MCF 10A (cell line): Measurements from ENCODE around the gene SGIP1. TPM values are rescaled to one million over a fixed set of nuclear protein-coding genes. Genes with fewer than 3 reads are reported as not detected.

Experiments
- BruUV-seq: library from RNA; stranded (reverse); fragments of 400-500 nt; replicated peaks from 2 replicates; lab custom pipeline; 2021; lab: Mats Ljungman, UMichigan
- CTCF ChIA-PET: fragments of 300-600 bp; sonication (Branson Sonifier 250); formaldehyde crosslinking; extraction: SDS; loops from one replicate; lab custom pipeline; 2021; ENCODE audit warnings: antibody characterized with exemption, inconsistent platforms; lab: Yijun Ruan, JAX
- POLR2A ChIA-PET: fragments of 300-600, 350-650 bp; sonication (Branson Sonifier 250); formaldehyde crosslinking; extraction: SDS; loops from one replicate; lab custom pipeline; 2020; ENCODE audit warnings: antibody characterized with exemption, inconsistent platforms; lab: Yijun Ruan, JAX
- DNase-seq: peaks from one replicate; pipeline ENCODE4 v3.0.0-alpha.2; 2018; ENCODE audit not compliant: unreplicated experiment
- H3K27ac Mint-ChIP-seq: one replicate; pipeline ENCODE4 v1.8.0; 2022; ENCODE audit warnings: mild to moderate bottlenecking, low read depth, mixed read lengths; ENCODE audit not compliant: unreplicated experiment
- H3K27me3 Mint-ChIP-seq: one replicate; pipeline ENCODE4 v1.8.0; 2022; ENCODE audit warnings: mixed read lengths; ENCODE audit not compliant: insufficient read depth, unreplicated experiment
- H3K36me3 Mint-ChIP-seq: one replicate; pipeline ENCODE4 v1.8.0; 2022; ENCODE audit warnings: mild to moderate bottlenecking, moderate library complexity, mixed read lengths; ENCODE audit not compliant: insufficient read depth, unreplicated experiment
- H3K4me1 Mint-ChIP-seq: one replicate; pipeline ENCODE4 v1.8.0; 2022; ENCODE audit warnings: mixed read lengths; ENCODE audit not compliant: insufficient read depth, unreplicated experiment
- H3K4me3 Mint-ChIP-seq: one replicate; pipeline ENCODE4 v1.8.0; 2022; ENCODE audit warnings: mild to moderate bottlenecking, moderate library complexity, mixed read lengths; ENCODE audit not compliant: unreplicated experiment
- H3K9me3 Mint-ChIP-seq: one replicate; pipeline ENCODE4 v1.8.0; 2022; ENCODE audit warnings: mixed read lengths; ENCODE audit not compliant: unreplicated experiment
- CTCF ChIP-seq: fragments of 200-600 bp; IDR thresholded peaks from one replicate; pipeline ENCODE4 v1.8.0; 2022; ENCODE audit warnings: antibody characterized with exemption, mild to moderate bottlenecking; ENCODE audit not compliant: unreplicated experiment
- intact Hi-C: fragments of 100-400 bp; cut with micrococcal nuclease; formaldehyde crosslinking; loops from 2 replicates; pipeline ENCODE4 v1.14.1; 2022
- total RNA-seq: library from RNA; stranded (reverse); gene quantifications from 2 replicates; pipeline ENCODE4 v1.2.3, GENCODE V29; 2022

The SGIP1 gene
- total RNA-seq, 1 experiment from 2014 or later, result not detected

- Mint-ChIP-seq H3K9me3 (no peaks in the 10 kb centered on the region), H3K36me3 (no peaks in the 10 kb centered on the region), H3K4me1 (no peaks in the 10 kb centered on the region), H3K27ac (no peak overlapping the region), H3K4me3 (no peak overlapping the region), H3K27me3 (no peaks in the 10 kb centered on the region)
- no peak for TF ChIP-seq CTCF
- no TSS peak for BruUV-seq
- ChIA-PET POLR2A (no interaction called here), CTCF (interaction anchor here (0.6 to 1.7 kb wide), 4 partner anchors 13 to 152 kb away, joined by 3 read pairs; no protein-coding TSS in a partner anchor)
- no peak for DNase-seq
- intact Hi-C loops, result no loop called here
Observed at GRCh38 chr1:66739401-66740157, 205.6 kb downstream of the SGIP1 start.

- no TSS peak for BruUV-seq
- CTCF ChIA-PET, result interaction anchor here (1.0 to 1.2 kb wide), 2 partner anchors 20 to 404 kb away, joined by 3 to 5 read pairs; no protein-coding TSS in a partner anchor
- no peak overlapping the region for H3K4me3 Mint-ChIP-seq
- POLR2A ChIA-PET, result no interaction called here
- intact Hi-C loops, result no loop called here
- H3K36me3 Mint-ChIP-seq, result no peaks in the 10 kb centered on the region
- no peaks in the 10 kb centered on the region for H3K4me1 Mint-ChIP-seq
- H3K27ac Mint-ChIP-seq, result no peak overlapping the region
- no peaks in the 10 kb centered on the region for H3K27me3 Mint-ChIP-seq
- no peak for TF ChIP-seq CTCF
- no peak for DNase-seq
- no peaks in the 10 kb centered on the region for H3K9me3 Mint-ChIP-seq
Observed at GRCh38 chr1:66745451-66745850, 211.5 kb downstream of the SGIP1 start.

GRCh38 chr1:66747501-66747900, 213.5 kb downstream of the SGIP1 start:
- no peaks in the 10 kb centered on the region for H3K27me3 Mint-ChIP-seq
- CTCF ChIA-PET, result interaction anchor here (0.8 to 1.1 kb wide), 2 partner anchors 10 to 31 kb away, joined by 3 read pairs; no protein-coding TSS in a partner anchor
- POLR2A ChIA-PET, result interaction anchor here (0.7 kb wide), 1 partner anchor 23 kb away, joined by 3 read pairs; no protein-coding TSS in a partner anchor
- H3K4me3 Mint-ChIP-seq, result no peak overlapping the region
- DNase-seq, result no peak
- H3K36me3 Mint-ChIP-seq, result no peaks in the 10 kb centered on the region
- no TSS peak for BruUV-seq
- no peaks in the 10 kb centered on the region for H3K4me1 Mint-ChIP-seq
- intact Hi-C loops, result no loop called here
- no peak overlapping the region for H3K27ac Mint-ChIP-seq
- no peak for TF ChIP-seq CTCF
- H3K9me3 Mint-ChIP-seq, result no peaks in the 10 kb centered on the region

GRCh38 chr1:66750577-66750976, 216.6 kb downstream of the SGIP1 start:
- intact Hi-C loops, result no loop called here
- ChIA-PET CTCF (no interaction called here), POLR2A (interaction anchor here (1.2 kb wide), 1 partner anchor 173 kb away, joined by 3 read pairs; no protein-coding TSS in a partner anchor)
- H3K4me3 Mint-ChIP-seq, result no peak overlapping the region
- H3K27me3 Mint-ChIP-seq, result no peaks in the 10 kb centered on the region
- no peaks in the 10 kb centered on the region for H3K9me3 Mint-ChIP-seq
- H3K4me1 Mint-ChIP-seq, result no peaks in the 10 kb centered on the region
- no peak overlapping the region for H3K27ac Mint-ChIP-seq
- no peak for DNase-seq
- no peak for TF ChIP-seq CTCF
- H3K36me3 Mint-ChIP-seq, result no peaks in the 10 kb centered on the region
- BruUV-seq, result no TSS peak
